ENCODE data around the gene DCUN1D5.

The DCUN1D5 gene

GRCh38 chr11:103091801-103092524 lies at the start of gene DCUN1D5:
Gene DCUN1D5 (minus strand): TSS chr11:103092160. CDS start chr11:103091872, 288 bp downstream.
- peak; percentile 94 for DNase-seq

DNA sequence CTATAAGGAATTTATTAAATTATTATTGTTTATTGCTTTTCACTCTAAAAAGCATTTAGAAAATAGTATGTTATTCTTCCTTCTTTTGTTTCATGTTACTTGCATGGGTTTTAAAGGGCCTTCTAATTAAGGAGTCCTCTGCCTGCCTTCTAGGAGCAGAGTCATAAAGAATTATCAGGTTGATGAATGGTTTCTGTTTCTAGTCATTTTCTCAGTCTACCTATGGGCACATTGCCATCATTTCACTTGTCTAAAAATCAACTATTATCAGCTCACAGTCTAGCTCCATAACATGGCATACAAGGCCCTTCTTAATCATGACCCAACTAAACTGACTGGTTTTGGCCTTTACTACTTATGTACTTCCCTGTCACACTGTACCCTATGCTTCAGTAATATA lies 33.5 kb upstream of the DCUN1D5 start:
- DNase-seq, result no peak

DNA sequence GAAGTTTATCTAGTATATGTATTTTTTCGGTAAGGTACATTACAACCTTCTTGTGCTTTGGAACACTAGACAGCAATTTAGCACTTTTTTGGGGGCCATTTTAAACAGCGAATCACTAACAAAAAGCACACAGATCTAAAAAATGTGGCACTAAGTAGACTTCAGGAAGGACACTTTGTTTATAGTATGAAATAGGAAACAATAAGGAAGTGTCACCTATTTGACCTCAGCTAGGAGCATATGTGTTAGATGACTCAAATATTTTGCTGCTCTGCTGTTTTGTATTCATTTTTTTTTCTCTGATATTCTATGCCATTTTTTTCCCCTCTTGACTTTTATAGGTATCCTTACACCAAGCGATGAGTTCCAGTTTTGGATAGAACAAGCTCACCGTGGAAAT lies 22.9 kb upstream of the DCUN1D5 start:
- DNase-seq, result no peak

GRCh38 chr11:103112364-103112763 lies 20.4 kb upstream of the DCUN1D5 start:
- DNase-seq, result no peak

DNA sequence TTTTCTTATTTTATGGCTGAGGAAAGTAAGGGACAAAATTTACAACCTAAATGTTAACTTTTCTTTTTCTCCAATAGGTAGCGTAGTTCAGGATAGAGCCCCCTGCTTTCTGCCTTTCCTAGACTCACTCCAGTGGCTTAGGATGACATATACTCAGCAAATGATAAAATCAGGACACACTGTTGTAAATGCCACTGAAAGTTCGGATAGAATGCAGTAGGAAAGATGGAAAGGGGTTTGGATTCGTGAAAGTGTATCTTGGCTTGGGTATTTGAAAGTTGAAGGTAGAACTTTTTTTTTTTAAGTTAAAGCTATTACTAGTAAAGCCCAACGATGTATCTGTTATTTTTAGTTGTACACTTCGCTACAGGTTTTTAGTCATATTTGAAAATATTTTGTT lies 19.4 kb upstream of the DCUN1D5 start:
- no peak for DNase-seq

GRCh38 chr11:103110391-103110790 lies 18.4 kb upstream of the DCUN1D5 start:
- no peak for DNase-seq

DNA sequence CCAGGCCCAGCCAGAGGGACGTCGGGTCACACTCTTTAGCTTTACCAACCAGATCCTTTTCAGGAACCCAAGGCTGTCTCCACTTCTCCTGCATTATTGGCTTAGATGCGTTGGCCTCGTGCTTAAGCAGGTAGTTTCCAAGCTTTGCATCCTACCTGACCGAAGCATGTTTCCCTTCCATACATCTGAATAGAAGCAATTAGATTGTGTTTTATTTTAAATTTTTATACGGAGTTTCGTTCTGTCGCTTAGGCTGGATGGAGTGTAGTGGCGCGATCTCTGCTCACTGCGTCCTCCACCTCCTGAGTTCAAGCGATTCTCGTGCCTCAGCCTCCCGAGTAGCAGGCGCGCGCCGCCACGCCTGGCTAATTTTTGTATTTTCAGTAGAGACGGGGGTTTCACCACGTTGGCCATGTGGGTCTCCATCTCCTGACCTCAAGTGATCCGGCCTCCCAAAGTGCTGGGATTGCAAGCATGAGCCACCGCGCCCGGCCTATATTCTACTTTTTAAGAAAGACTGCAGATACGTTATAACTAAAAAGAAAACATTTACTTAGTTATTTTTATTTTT lies 17.9 kb upstream of the DCUN1D5 start:
- DNase-seq, result no peak

- DNase-seq, result peak; percentile 87
Measured at GRCh38 chr11:103108933-103109817, 17.2 kb upstream of the DCUN1D5 start, which contains the start of gene DYNC2H1. Gene DYNC2H1 (plus strand): TSS chr11:103109426. CDS start chr11:103109575, 149 bp downstream.

- DNase-seq, result no peak
Measured at GRCh38 chr11:103097279-103097678, 5.3 kb upstream of the DCUN1D5 start.

DNA sequence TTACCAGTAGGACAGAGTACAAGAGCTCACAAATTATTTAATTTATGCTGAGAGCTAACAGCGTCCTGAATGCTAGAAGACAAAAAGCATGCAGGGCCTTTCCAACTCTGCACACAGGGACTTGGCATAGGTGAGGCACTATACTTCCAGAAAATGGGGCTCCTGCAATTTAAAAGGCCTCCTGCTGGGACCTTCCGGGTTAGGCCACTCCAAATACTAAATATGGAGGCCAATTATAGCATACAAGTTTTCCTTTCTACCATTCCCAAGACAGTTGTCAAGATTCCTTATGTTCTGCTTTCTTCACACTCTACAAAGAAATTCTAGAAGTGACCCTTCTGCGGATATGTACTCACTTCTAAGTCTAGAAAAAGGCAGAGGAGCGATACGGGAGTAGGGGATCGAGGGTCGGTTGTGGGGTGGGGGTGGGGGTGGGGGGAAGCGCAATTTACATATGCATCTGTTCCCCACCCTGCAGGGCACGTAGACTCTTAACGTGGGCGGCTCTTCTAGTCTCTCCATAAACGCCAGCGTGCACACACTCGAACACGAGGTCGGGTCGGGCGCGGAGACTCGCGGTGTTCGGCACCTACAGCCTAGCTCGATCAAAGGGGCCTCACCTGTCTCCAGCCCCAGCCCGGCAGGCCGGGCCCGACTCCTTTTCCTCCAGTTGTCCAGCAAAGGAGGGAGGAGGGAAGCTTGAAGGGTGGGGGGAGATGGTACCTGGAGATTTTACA lies 728 bp downstream of the DCUN1D5 start:
- peak; percentile 31 for DNase-seq

DNA sequence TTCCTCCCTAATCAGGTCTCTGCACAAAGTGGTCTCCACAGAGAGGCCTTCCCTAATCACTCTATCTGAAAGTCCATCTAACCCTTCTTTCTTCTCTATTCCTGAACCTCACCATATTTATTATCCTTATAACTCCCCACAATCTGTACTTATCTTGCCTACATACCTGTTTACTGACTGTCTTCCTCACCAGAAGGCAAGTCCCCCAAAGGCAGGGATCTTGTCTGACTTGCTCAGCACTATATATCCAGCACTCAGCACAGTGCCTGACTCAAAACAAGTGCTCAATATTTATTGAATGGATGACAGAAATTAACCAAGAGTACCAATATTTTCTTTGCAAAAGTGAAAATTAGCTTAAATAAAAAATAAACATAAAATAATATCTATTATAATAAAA lies 5.5 kb downstream of the DCUN1D5 start:
- no peak for DNase-seq

GRCh38 chr11:103085758-103086365 lies 6.1 kb downstream of the DCUN1D5 start:
- DNase-seq, result no peak

DNA sequence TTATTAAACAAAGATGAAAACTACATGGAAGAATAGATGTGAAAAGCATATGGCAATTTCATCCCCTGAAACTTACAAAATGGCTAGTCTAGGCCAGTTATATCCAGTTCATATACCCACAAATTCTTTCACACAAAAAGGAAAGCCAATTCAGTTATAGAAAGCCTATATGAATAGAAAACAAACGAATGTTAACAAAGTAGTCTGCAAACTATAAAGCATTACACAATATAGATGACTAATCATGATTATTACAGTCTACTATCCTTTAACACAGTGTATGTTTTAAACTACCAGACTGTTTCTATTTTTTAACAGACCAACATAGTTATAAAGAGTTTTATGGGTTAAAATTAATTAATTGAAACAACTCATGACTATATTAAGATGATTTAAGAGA lies 12.1 kb downstream of the DCUN1D5 start:
- no peak for DNase-seq

DNA sequence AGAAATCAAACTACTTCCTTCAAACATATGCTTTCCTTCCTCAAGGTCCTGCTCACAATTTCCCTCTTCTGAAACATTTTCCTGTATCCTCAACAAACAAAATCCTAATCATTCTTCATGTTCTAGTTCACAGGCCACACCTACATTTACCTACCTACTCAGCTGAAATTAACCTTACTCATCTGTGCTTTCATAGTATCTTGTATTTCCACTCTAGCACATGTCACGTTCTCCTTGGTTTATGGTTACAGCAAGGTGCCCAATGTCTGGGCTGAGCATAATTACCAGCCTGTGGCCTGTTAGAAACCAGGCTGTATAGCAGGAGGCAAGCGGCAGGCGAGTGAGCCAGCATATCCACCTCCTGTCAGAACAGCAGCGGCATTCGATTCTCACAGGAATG lies 13.2 kb downstream of the DCUN1D5 start:
- no peak for DNase-seq

GRCh38 chr11:103077554-103077953 lies 14.4 kb downstream of the DCUN1D5 start:
- DNase-seq, result no peak

- DNase-seq, result no peak
Measured at GRCh38 chr11:103076361-103076760, 15.6 kb downstream of the DCUN1D5 start.

- no peak for DNase-seq
Measured at GRCh38 chr11:103071008-103071407, 21.0 kb downstream of the DCUN1D5 start.

- no peak for DNase-seq
Measured at GRCh38 chr11:103070142-103070541, 21.8 kb downstream of the DCUN1D5 start.

- DNase-seq, result no peak
Measured at GRCh38 chr11:103069367-103069766, 22.6 kb downstream of the DCUN1D5 start.

- no peak for DNase-seq
Measured at GRCh38 chr11:103067118-103067517, 24.8 kb downstream of the DCUN1D5 start.

- DNase-seq, result no peak
Measured at GRCh38 chr11:103061656-103062055, 30.3 kb downstream of the DCUN1D5 start.

DNA sequence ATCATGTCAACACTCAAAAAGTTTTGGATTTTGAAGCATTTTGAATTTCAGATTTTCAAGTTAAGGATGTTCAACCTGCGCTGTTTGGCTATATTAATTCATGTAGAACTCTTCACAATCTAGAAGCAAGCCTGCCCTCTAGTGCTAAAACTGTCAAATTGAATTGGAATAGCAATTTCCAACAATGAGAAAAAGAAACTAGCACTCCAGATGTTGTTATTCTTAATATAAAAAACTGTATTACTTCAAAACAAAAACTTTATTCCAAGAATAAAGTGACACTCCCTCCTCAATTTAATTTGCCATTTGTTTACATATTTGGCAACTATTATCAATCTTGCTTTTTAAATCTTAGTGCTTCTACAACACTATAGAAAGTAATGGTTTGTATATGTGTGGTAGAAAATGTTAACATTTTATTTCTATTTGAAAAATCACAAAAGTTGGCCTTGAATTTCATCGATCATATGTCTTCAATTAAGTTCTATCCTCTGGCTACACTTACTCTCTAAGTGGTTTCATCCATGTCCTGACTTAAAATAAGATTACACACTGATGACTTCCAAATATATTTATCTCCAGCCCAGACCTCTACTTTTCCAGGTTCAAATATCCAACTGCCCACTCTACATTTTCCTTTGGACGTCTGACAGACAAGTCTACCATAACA lies 36.6 kb downstream of the DCUN1D5 start:
- DNase-seq, result no peak
